Stimulated activated CD4-positive, alpha-beta T cell treated with anti-CD3 and anti-CD28 coated beads, Interleukin-2, amount 100 ng/mL, for 4 hours (primary cell): ENCODE measurements around the gene CBX3.
"Not testable (repeated sequence)": the region's sequence is repeated elsewhere in the genome, so short reads cannot be mapped to it uniquely, and the experiment has no call there.

Experiments
- DNase-seq: peaks from one replicate; pipeline ENCODE4 v3.0.0-alpha.2; 2020; ENCODE audit warnings: low read depth

The CBX3 gene

DNA sequence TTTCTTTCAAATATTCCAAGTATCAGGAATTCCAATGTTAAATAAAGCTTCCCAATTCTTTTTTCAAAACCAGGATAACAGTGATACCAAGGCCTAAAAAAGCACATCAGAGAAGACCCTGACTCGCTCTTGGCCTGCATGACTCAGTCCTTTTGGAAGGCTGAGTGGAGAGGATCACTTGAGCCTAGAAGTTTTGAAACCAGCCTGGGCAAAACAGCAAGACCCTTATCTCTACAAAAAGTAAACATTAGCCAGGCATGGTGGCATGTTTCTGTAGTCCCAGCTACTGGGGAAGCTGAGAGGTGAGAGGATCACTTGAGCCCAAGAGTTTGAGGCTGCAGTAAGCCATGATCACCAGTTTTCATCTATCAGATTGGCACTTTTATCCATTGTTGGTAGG, 30.9 kb upstream of the CBX3 start:
- DNase-seq: no peak

GRCh38 chr7:26171601-26172000, 29.9 kb upstream of the CBX3 start:
- no peak for DNase-seq

DNA sequence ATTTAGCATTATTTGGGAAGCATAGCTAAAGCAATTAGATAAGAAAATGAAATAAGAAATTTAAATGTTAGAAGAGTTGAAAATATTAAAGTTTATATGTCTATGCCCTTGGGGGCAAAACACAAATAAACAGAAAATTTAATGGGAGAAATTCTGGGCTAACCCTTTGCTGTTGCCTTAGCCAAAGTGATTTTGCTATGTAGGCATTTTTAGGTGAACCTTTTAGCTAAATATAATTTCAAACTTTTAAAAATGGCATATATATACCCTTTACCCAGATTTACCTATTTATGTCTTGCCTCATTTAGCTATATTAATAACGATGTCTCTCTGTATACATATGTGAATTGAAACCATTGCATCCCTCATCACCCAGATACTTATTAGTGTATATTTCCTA, 29.5 kb upstream of the CBX3 start:
- DNase-seq: no peak

DNA sequence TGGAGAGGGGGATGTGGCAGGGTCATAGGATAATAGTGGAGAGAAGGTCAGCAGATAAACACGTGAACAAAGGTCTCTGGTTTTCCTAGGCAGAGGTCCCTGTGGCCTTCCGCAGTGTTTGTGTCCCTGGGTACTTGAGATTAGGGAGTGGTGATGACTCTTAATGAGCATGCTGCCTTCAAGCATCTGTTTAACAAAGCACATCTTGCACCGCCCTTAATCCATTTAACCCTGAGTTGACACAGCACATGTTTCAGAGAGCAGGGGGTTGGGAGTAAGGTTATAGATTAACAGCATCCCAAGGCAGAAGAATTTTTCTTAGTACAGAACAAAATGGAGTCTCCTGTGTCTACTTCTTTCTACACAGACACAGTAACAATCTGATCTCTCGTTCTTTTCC, 25.6 kb upstream of the CBX3 start:
- not testable (repeated sequence) for DNase-seq

GRCh38 chr7:26176696-26177095, 24.8 kb upstream of the CBX3 start:
- not testable (repeated sequence) for DNase-seq

- not testable (repeated sequence) for DNase-seq
Observed at GRCh38 chr7:26177269-26177668, 24.3 kb upstream of the CBX3 start.

- DNase-seq: no peak
Observed at GRCh38 chr7:26178272-26178960, 23.1 kb upstream of the CBX3 start.

DNA sequence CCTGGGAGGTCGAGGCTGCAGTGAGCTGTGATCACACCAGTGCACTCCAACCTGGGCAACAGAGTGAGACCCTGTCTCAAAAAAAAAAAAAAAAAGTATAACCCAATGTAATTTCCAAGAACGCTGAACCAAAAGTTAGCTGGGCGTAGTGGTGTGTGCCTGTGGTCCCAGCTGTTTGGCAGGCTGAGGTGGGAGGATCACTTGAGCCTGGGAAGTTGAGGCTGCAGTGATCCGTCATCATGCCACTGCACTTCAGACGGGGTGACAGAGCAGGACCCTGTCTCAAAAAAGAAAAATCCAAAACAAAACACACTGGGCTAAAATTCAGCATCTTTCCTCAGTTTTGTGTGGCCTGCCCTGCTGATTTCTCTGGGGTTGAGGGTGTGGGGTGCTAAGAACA, 22.1 kb upstream of the CBX3 start:
- no peak for DNase-seq

- no peak for DNase-seq
Observed at GRCh38 chr7:26179826-26180497, 21.6 kb upstream of the CBX3 start.

GRCh38 chr7:26180792-26181198, 20.8 kb upstream of the CBX3 start:
- no peak for DNase-seq

- DNase-seq: no peak
Observed at GRCh38 chr7:26181474-26182227, 19.9 kb upstream of the CBX3 start.

DNA sequence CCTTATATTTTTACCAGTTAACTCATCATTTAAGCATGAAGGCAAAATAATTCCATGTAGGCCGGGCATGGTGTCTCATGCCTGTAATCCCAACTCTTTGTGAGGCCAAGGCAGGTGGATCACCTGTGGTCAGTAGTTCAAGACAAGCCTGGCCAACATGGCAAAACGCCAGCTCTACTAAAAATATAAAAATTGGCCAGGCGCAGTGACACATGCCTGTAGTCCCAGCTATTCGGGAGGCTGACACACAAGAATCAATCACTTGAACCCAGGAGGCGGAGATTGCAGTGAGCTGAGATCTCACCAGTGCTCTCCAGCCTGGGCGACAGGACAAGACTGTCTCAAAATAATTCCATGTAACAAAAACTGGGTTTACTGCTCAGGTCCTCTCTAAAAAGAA, 19.3 kb upstream of the CBX3 start:
- DNase-seq: no peak

GRCh38 chr7:26182706-26183105, 18.8 kb upstream of the CBX3 start:
- DNase-seq: no peak

- DNase-seq: no peak
Observed at GRCh38 chr7:26183545-26184280, 17.8 kb upstream of the CBX3 start.

DNA sequence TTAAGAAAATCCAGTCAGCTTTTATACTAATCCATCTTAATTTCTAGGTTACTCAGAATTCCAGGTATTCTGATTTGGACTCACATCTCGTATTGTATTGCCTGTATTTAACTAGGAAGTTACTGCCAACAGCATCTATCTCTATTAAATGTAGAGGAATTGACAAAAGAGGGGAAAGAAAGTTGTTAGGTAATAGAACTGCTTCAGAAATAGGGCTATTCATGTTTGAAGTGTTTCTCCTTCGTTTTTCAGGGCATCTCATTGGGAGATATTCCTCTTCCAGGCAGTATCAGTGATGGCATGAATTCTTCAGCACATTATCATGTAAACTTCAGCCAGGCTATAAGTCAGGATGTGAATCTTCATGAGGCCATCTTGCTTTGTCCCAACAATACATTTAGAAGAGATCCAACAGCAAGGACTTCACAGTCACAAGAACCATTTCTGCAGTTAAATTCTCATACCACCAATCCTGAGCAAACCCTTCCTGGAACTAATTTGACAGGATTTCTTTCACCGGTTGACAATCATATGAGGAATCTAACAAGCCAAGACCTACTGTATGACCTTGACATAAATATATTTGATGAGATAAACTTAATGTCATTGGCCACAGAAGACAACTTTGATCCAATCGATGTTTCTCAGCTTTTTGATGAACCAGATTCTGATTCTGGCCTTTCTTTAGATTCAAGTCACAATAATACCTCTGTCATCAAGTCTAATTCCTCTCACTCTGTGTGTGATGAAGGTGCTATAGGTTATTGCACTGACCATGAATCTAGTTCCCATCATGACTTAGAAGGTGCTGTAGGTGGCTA, 17.1 kb upstream of the CBX3 start:
- not testable (repeated sequence) for DNase-seq

DNA sequence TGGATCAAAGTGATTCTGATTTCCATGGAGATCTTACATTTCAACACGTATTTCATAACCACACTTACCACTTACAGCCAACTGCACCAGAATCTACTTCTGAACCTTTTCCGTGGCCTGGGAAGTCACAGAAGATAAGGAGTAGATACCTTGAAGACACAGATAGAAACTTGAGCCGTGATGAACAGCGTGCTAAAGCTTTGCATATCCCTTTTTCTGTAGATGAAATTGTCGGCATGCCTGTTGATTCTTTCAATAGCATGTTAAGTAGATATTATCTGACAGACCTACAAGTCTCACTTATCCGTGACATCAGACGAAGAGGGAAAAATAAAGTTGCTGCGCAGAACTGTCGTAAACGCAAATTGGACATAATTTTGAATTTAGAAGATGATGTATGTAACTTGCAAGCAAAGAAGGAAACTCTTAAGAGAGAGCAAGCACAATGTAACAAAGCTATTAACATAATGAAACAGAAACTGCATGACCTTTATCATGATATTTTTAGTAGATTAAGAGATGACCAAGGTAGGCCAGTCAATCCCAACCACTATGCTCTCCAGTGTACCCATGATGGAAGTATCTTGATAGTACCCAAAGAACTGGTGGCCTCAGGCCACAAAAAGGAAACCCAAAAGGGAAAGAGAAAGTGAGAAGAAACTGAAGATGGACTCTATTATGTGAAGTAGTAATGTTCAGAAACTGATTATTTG, 16.3 kb upstream of the CBX3 start:
- no peak for DNase-seq

DNA sequence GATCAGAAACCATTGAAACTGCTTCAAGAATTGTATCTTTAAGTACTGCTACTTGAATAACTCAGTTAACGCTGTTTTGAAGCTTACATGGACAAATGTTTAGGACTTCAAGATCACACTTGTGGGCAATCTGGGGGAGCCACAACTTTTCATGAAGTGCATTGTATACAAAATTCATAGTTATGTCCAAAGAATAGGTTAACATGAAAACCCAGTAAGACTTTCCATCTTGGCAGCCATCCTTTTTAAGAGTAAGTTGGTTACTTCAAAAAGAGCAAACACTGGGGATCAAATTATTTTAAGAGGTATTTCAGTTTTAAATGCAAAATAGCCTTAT, 15.7 kb upstream of the CBX3 start:
- no peak for DNase-seq

- DNase-seq: no peak
Observed at GRCh38 chr7:26186364-26187311, 14.9 kb upstream of the CBX3 start.

- DNase-seq: no peak
Observed at GRCh38 chr7:26187380-26188205, 14.0 kb upstream of the CBX3 start.
